Upper lobe of right lung (tissue), 1 donor: ENCODE data around the gene BRINP3. TPM values are rescaled to one million over a fixed set of nuclear protein-coding genes. Genes with fewer than 3 reads are reported as not detected.

ENCODE experiments used
- ATAC-seq: fragments of 200-7000 bp; cut with Tn5 transposase; one replicate; pipeline ENCODE4 v1.9.1; 2020; ENCODE audit warnings: mild to moderate bottlenecking, moderate library complexity
- DNase-seq: peaks from one replicate; pipeline ENCODE4 v3.0.0-alpha.2; 2020
- H3K27ac ChIP-seq: fragments of 200-600 bp; one replicate; pipeline ENCODE4 v1.8.0; 2022
- H3K27me3 ChIP-seq: fragments of 200-600 bp; one replicate; pipeline ENCODE4 v1.8.0; 2022; ENCODE audit warnings: mild to moderate bottlenecking
- H3K36me3 ChIP-seq: fragments of 200-600 bp; one replicate; pipeline ENCODE4 v1.8.0; 2022
- H3K4me1 ChIP-seq: fragments of 200-600 bp; one replicate; pipeline ENCODE4 v1.8.0; 2022
- H3K4me3 ChIP-seq: fragments of 200-600 bp; one replicate; pipeline ENCODE4 v1.8.0; 2022; ENCODE audit warnings: mild to moderate bottlenecking
- H3K9me3 ChIP-seq: fragments of 200-600 bp; one replicate; pipeline ENCODE4 v1.8.0; 2022
- intact Hi-C: fragments of 100-400 bp; cut with DNase I; formaldehyde crosslinking; loops from one replicate; pipeline ENCODE4 v1.11.0; 2022
- total RNA-seq: library from RNA; stranded (reverse); fragmentation: NEBNext Ultra II Directional; extraction: Animal tissue kit (Norgen Biotek cat#: 25700); gene quantifications from one replicate; pipeline ENCODE4 v1.2.1, GENCODE V29; 2021
- TF ChIP-seq, protein P1 (sequence below): fragments of 200-600 bp; IDR thresholded peaks from one replicate; pipeline ENCODE4 v1.8.0; 2022; ENCODE audit warnings: antibody characterized with exemption
- donor health status: DM: no; HTN: yes; CAD: no; lungs with severe emphysema.

BRINP3 gene
- total RNA-seq, 1 donor from 2014 or later: 1.2 TPM

DNA sequence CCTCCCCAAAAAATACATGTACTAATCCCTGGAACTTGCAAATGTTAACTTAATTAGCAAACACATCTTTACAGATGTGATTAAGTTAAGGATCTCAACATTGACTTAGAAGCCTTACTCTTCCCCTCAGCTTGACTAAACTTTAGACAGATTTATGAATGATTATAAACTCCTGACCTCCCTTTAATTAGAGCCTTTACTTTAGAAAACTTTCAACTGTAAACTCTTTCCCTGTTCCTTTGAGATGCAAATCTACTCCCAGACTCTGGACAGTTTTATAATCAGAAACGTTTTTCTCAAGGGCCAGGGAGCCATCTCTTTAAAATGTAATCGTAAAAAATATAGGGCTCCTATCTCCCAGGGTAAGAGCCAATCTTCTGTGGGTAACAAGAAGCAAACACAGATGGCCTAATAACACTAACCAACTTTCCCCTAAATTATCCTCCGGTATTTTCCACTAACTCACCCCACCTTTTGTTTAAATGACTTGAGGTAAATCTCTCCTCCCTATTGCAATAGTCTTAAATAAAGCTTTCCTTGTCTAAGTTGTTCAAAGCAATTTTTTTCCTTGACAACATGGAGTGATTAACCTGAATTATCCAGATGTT, 284.1 kb downstream of the BRINP3 start:
- intact Hi-C loops: no loop called here
- H3K27me3 ChIP-seq: no peaks in the 10 kb centered on the region
- H3K4me1 ChIP-seq: no peaks in the 10 kb centered on the region
- no peaks in the 10 kb centered on the region for H3K36me3 ChIP-seq
- H3K9me3 ChIP-seq: no peaks in the 10 kb centered on the region
- H3K4me3 ChIP-seq: no peak overlapping the region
- DNase-seq: no peak
- TF ChIP-seq, protein P1, sequence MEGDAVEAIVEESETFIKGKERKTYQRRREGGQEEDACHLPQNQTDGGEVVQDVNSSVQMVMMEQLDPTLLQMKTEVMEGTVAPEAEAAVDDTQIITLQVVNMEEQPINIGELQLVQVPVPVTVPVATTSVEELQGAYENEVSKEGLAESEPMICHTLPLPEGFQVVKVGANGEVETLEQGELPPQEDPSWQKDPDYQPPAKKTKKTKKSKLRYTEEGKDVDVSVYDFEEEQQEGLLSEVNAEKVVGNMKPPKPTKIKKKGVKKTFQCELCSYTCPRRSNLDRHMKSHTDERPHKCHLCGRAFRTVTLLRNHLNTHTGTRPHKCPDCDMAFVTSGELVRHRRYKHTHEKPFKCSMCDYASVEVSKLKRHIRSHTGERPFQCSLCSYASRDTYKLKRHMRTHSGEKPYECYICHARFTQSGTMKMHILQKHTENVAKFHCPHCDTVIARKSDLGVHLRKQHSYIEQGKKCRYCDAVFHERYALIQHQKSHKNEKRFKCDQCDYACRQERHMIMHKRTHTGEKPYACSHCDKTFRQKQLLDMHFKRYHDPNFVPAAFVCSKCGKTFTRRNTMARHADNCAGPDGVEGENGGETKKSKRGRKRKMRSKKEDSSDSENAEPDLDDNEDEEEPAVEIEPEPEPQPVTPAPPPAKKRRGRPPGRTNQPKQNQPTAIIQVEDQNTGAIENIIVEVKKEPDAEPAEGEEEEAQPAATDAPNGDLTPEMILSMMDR: no peak
- ATAC-seq: no peak
- H3K27ac ChIP-seq: no peak overlapping the region

DNA sequence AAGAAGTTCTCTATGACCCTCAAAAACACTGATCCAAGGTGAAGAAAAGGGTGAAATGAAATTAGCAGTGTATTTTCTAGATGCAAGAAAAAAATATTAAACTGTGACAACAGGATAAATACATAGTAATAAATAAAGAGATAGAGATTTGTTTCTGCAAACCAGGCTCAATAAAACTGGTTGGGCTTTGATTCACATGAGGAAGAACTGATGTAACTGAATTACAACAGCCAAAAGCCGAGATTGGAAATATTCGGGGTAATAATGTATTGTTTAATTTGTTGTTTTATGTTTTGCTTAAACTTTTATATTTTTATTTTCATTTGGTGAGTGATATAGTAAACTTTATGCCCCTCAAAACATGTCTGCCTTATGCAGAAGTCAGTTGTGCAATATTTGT, 285.0 kb downstream of the BRINP3 start:
- ATAC-seq (no peak), DNase-seq (no peak)
- intact Hi-C loops: no loop called here
- TF ChIP-seq, protein P1: no peak
- Histone ChIP-seq H3K27ac (no peak overlapping the region), H3K36me3 (no peaks in the 10 kb centered on the region), H3K4me3 (no peak overlapping the region), H3K4me1 (no peaks in the 10 kb centered on the region), H3K9me3 (no peaks in the 10 kb centered on the region), H3K27me3 (no peaks in the 10 kb centered on the region)

DNA sequence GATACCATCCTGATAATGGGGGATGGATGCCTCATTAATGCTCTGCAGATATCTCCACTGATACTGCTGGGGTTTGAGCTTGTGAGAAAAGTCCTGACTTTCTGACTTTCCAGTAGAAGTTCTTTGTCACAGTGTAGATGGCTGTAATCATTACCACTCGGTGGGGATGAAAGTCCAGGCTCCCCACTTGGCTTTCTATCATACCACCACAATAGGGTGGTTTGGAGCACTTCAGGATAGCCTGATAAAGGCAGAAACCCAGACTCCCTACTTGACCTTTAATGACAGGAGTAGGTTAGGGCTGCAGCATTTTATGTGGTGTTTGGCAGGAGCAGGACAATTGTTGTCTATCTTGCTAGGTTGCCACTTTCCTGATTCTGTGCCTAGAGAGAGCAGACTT, 294.1 kb downstream of the BRINP3 start:
- Histone ChIP-seq H3K9me3 (no peaks in the 10 kb centered on the region), H3K4me1 (no peaks in the 10 kb centered on the region), H3K27me3 (no peaks in the 10 kb centered on the region), H3K4me3 (no peak overlapping the region), H3K36me3 (no peaks in the 10 kb centered on the region), H3K27ac (no peak overlapping the region)
- TF ChIP-seq, protein P1: no peak
- no peak for ATAC-seq
- DNase-seq: no peak
- intact Hi-C loops: no loop called here

DNA sequence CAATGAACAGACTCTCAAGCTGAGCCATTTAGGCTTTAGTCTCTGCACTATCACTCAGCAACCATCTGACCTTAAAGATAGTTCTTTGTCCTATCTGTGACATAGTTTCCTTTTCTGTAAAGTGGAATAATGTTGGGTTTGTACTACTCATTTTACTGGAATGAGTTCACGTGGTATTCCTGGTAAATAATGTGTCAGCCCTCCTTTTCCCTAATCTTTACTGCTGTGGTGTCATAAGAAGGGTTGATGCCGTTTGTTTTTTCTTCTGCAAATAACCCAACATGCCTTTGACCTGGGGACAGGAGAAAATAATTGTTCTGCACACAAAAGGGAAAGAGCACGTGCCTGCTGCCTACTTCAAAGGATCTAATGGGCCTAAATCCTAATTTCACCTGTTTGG, 297.8 kb downstream of the BRINP3 start:
- Histone ChIP-seq H3K27ac (no peak overlapping the region), H3K9me3 (no peaks in the 10 kb centered on the region), H3K4me1 (no peaks in the 10 kb centered on the region), H3K27me3 (no peaks in the 10 kb centered on the region), H3K4me3 (no peak overlapping the region), H3K36me3 (no peaks in the 10 kb centered on the region)
- TF ChIP-seq, protein P1: no peak
- DNase-seq (no peak), ATAC-seq (no peak)
- intact Hi-C loops: no loop called here

DNA sequence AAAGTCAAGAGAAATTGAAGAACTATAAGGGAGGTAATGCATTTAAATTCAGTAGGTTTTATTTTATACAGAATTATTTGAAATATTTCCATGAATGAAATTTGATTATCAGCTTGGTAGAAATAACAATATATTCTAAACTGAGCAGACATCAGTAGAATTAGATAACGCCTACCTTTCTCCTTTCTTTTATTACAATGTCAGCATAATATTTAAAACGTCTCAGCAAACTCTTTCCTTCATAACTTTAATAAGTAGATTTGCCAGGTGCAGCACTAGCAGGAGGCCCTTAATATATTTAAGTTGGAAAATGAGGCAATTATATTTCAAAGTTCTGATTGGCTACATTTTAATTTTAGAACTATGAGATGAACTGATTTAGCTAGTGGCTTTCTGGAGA, 298.8 kb downstream of the BRINP3 start:
- DNase-seq: no peak
- no peak for ATAC-seq
- H3K4me1 ChIP-seq: no peaks in the 10 kb centered on the region
- H3K27me3 ChIP-seq: no peaks in the 10 kb centered on the region
- intact Hi-C loops: no loop called here
- H3K9me3 ChIP-seq: no peaks in the 10 kb centered on the region
- no peak overlapping the region for H3K4me3 ChIP-seq
- TF ChIP-seq, protein P1: no peak
- no peaks in the 10 kb centered on the region for H3K36me3 ChIP-seq
- H3K27ac ChIP-seq: no peak overlapping the region

DNA sequence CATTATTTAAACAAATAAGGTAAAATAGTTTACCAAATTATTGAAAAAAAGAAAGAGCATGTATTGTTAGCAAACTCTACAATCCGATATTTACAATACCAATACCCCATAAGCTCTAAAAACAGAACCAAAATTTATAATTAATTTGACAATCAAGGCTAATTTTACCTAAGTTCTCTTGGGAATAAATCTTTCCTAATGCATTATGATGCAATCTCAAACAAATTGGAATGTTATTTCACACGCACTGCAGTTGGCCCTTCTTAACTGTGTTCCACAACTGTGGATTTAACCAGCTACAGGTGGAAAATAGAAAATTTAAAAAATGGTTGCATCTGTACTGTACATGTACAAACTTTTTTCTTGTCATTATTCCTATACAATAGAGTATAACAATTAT, 300.1 kb downstream of the BRINP3 start:
- intact Hi-C loops: no loop called here
- Histone ChIP-seq H3K36me3 (no peaks in the 10 kb centered on the region), H3K4me3 (no peak overlapping the region), H3K27ac (no peak overlapping the region), H3K27me3 (no peaks in the 10 kb centered on the region), H3K4me1 (no peaks in the 10 kb centered on the region), H3K9me3 (no peaks in the 10 kb centered on the region)
- no peak for DNase-seq
- ATAC-seq: no peak
- TF ChIP-seq, protein P1: no peak
